ENCODE results near the gene KCNJ14. TPM values are rescaled to one million over a fixed set of nuclear protein-coding genes. Genes with fewer than 3 reads are reported as not detected.

The KCNJ14 gene
- 1 to 10 TPM in 2 of 4 donors, under 1 TPM in 2; 0.56 to 2.2 (median 1.1) TPM for total RNA-seq

DNA sequence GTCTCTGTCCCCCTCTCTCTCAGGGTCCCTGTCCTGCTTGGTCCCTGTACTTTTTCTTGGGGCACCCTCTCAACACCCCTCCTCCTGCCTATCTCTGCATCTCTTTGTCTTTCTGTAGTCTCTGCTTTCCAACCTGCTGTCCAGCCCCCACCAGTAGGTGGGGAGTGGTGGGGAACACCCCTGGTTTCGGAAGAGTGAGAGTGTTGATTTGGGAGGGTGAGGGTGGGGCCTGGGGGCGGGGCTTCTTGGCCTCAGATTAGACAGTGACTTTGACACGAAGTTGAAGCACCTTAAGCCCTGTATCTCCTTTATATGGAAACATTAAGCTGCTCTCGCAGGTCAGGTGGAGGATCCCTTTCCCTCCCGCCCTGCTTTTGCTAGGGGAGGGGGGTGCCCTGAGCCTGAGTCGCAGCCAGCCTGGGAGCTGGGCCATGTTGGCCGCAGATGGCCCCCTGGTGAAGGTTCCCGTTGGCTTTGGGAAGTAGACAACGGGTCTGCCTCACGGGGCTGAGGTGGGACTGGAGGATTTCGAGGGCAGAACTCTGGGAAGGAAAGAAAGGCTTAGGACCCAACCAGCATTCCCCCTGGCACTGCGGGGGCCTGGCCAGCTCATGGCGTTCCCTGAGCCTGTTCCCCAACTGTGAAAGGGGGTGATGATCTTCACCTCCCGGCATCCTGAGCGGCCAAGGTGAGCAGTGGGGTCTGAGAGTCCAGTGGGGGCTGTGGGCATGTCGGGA lies at the start of gene KCNJ14:
Gene KCNJ14 (plus strand): TSS at position 404 of the 737 bp plus-strand sequence. CDS start 6,151 bp downstream, outside the sequence.
- TF ChIP-seq, protein P1, sequence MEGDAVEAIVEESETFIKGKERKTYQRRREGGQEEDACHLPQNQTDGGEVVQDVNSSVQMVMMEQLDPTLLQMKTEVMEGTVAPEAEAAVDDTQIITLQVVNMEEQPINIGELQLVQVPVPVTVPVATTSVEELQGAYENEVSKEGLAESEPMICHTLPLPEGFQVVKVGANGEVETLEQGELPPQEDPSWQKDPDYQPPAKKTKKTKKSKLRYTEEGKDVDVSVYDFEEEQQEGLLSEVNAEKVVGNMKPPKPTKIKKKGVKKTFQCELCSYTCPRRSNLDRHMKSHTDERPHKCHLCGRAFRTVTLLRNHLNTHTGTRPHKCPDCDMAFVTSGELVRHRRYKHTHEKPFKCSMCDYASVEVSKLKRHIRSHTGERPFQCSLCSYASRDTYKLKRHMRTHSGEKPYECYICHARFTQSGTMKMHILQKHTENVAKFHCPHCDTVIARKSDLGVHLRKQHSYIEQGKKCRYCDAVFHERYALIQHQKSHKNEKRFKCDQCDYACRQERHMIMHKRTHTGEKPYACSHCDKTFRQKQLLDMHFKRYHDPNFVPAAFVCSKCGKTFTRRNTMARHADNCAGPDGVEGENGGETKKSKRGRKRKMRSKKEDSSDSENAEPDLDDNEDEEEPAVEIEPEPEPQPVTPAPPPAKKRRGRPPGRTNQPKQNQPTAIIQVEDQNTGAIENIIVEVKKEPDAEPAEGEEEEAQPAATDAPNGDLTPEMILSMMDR (IDR thresholded peaks at IDR 0.05) = no peak

DNA sequence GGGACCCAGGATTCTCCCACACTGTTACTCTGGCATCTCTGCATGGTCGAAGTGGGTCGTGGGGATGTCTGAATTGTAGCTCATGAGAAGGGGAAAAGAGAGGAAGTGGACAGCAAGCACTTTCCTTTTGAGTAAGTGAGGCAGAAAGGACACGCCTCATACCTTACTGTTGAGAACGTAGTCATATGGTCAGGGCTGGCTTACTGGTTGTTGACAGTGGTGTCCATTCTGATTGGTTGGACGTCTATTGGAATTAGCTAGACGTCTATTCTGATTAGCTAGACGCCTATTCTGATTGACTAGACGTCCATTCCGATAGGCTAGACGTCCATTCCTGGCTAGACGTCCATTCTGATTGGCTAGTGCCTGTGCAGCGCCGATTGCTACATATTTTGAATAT lies 49.5 kb upstream of the KCNJ14 start:
- DNase-seq (ENCODE audit: low spot score) (no peak), ATAC-seq (ENCODE audit: low FRiP score) (no peak)
- TF ChIP-seq, protein P1 (IDR thresholded peaks at IDR 0.05) = no peak

More for the DNA sequence above, at the start of gene KCNJ14:
- DNase-seq (ENCODE audit: low spot score) (no peak), ATAC-seq (ENCODE audit: low FRiP score) (no peak)

DNA sequence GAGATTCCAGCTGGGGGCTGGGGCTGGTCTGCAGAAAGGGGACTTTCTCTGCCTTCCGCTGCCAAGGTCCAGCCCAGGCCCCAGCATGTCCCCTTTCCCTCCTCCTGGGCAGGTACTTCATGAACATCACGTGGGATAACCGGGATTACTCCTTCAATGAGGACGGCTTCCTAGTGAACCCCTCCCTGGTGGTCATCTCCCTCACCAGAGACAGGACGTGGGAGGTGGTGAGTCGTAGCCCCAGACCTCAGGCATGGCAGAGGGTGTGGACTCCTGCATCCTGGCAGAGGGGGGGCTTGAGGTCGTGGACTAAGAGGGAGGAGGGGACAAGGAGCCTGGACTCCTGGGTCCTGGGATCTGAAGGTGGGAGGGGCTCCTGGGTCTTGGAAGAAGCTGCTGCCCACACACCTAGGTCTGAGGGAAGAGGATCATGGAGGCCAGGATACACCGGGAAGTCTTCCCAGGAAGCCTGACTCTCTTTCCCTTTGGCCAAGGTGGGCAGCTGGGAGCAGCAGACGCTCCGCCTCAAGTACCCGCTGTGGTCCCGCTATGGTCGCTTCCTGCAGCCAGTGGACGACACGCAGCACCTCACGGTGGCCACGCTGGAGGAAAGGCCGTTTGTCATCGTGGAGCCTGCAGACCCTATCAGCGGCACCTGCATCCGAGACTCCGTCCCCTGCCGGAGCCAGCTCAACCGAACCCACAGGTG lies 41.3 kb upstream of the KCNJ14 start:
- TF ChIP-seq, protein P1 (IDR thresholded peaks at IDR 0.05) = no peak
- no peak for DNase-seq (ENCODE audit: low spot score)
- ATAC-seq (ENCODE audit: low FRiP score) = no peak

DNA sequence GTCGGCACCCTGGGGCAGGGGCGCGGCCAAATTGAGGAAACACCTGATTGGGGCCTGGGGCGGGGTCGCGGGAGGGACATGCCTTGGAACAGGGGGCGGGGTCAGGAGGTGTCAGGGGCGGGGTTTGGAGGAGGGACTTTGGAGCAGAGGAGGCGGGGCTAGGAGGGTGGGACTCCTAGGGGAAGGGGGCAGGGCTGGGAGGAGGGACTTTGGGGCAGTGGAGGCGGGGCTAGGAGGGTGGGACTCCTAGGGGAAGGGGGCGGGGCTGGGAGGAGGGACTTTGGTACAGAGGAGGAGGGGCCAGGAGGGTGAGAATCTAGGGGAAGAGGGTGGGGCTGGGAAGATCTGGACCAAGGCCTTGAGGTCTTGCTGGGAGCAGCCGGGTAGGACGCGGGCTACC lies 40.0 kb upstream of the KCNJ14 start:
- TF ChIP-seq, protein P1 (IDR thresholded peaks at IDR 0.05) = no peak
- DNase-seq (ENCODE audit: low spot score) = peak; percentile 69
- ATAC-seq (ENCODE audit: low FRiP score) = peak; percentile 75

DNA sequence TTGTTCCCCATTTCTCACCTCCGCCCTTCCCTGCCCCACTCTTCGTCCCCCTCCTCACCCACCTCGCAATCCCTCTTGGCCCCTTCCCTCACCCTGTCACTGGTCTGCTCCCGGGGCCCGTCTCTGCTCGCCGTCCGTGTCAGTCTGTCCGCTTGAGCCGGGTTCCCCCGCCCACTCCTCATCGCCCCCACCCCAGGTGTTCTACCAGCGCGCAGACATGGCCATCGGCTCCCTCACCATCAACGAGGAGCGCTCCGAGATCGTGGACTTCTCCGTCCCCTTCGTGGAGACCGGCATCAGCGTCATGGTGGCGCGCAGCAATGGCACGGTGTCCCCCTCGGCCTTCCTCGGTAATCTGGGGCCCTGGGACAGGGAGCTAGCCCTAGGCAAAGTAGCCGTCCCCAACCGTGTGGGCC lies 39.6 kb upstream of the KCNJ14 start:
- ATAC-seq (ENCODE audit: low FRiP score) (no peak), DNase-seq (ENCODE audit: low spot score) (no peak)
- TF ChIP-seq, protein P1 (IDR thresholded peaks at IDR 0.05) = no peak

DNA sequence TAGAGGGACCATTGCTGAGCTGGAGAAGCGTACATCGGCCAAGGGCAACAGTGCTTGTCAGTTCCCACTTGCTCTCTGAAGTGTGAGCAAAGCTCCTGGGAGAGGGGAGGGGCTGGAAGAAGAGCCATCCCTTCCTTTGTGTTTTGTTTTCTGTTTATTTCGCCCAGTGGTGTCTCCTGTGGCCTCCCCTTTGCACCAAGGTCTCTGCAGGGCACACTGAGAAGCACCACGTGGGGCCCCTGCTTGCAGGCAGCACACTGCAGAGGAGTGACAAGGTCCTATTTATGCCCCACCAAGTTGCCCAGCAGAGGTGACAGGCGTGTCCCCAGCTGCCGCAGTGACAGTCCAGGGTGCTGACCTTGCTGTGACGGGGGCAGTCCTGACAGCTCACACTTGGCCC lies 38.0 kb upstream of the KCNJ14 start:
- DNase-seq (ENCODE audit: low spot score) = no peak
- ATAC-seq (ENCODE audit: low FRiP score) = no peak
- TF ChIP-seq, protein P1 (IDR thresholded peaks at IDR 0.05) = no peak
